Activated CD4-positive, alpha-beta T cell treated with anti-CD3 and anti-CD28 coated beads for 1 hour (primary cell): ENCODE data around the gene FASTK.

Source experiments
- DNase-seq: peaks from one replicate; pipeline ENCODE4 v3.0.0-alpha.2; 2020

FASTK gene

DNA sequence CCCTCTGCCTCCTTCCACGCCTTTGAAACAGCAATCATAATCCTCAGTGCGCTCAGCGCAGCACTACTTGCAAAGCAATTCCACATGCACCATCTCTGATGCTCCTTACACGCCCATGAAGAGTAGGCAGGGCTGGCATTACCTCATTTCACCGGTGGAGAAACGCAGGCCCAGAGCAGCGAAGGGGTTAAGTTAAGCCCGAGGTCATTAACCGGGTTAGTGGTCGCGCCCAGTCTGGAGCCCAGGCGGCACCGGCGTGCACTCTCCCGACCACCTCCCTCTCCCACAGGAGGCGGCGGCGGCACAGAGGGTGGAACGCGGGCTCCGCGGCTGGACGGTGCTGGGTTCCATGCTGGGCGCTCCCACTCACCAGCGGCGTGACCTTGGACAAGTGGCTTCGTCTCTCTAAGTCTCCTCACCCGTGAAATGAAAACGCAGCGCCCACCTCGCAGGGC is 515 bp downstream of the FASTK start:
- DNase-seq = no peak

GRCh38 chr7:151079199-151079910 is 1.3 kb downstream of the FASTK start:
- no peak for DNase-seq

GRCh38 chr7:151078233-151079040 is 2.2 kb downstream of the FASTK start:
- no peak for DNase-seq

- DNase-seq = no peak
Observed at GRCh38 chr7:151077705-151078232, 2.8 kb downstream of the FASTK start.

GRCh38 chr7:151076863-151077704 is 3.5 kb downstream of the FASTK start:
- no peak for DNase-seq

DNA sequence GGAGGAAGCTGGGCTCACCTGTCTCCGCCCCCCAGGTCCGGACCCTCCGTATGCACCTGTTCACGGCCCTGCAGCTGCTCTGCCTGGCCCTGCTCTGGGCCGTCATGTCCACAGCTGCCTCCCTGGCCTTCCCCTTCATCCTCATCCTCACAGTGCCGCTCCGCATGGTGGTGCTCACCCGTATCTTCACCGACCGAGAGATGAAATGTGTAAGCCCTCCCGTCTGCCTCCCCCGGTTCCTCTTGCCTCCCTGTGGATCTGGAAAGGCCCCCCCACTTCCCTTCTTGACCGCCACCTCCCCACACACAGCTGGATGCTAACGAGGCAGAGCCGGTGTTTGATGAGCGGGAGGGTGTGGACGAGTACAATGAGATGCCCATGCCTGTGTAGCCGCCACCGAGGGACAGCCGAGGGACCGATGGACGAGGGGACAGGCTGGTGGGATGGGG is 4.6 kb downstream of the FASTK start:
- no peak for DNase-seq

GRCh38 chr7:151075662-151075971 is 5.0 kb downstream of the FASTK start:
- no peak for DNase-seq

GRCh38 chr7:151074817-151075661 is 5.6 kb downstream of the FASTK start:
- no peak for DNase-seq

DNA sequence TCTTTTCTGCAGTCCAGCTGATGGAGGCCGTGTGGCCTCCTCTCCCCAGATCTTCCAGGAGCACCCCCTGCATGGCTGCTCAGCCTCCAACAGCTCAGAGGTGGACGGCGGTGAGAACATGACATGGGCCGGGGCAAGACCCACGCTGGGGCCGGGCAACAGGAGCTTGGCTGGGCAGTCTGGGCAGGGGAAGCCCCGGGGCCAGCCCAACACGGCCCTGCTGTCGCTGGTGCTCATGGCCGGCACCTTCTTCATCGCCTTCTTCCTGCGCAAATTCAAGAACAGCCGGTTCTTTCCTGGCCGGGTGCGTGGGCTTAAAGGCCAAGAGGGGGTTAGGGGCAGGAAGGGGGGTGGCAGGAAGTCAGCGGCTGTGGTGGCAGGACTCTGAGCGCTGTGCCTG is 6.6 kb downstream of the FASTK start:
- DNase-seq = no peak

- no peak for DNase-seq
Observed at GRCh38 chr7:151071032-151071866, 9.4 kb downstream of the FASTK start.

- no peak for DNase-seq
Observed at GRCh38 chr7:151070574-151070960, 10.0 kb downstream of the FASTK start.

- DNase-seq = no peak
Observed at GRCh38 chr7:151069841-151070573, 10.6 kb downstream of the FASTK start.

- DNase-seq = no peak
Observed at GRCh38 chr7:151068069-151068773, 12.4 kb downstream of the FASTK start.

GRCh38 chr7:151066273-151066974 is 14.2 kb downstream of the FASTK start:
- DNase-seq = no peak

- DNase-seq = no peak
Observed at GRCh38 chr7:151065516-151065915, 15.1 kb downstream of the FASTK start.

DNA sequence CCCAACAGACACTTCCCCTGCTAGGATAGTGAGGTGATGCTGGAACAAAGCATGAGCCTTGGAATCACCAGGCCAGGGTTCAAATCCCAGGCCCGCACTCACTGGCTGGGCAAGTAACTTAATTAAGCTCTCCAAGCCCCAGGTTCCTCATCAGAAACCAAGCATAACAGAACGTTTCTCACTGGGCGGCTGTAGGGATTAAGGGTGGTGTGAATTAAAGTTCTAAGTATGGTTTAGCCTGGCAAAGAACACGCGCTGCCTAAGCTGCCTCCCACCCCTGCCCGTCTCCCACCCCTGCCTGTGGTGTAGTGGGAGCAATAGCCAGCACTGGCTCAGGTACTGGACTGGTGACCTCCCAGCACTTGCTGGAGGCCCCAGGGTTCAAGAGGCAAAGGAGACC is 15.6 kb downstream of the FASTK start:
- no peak for DNase-seq

DNA sequence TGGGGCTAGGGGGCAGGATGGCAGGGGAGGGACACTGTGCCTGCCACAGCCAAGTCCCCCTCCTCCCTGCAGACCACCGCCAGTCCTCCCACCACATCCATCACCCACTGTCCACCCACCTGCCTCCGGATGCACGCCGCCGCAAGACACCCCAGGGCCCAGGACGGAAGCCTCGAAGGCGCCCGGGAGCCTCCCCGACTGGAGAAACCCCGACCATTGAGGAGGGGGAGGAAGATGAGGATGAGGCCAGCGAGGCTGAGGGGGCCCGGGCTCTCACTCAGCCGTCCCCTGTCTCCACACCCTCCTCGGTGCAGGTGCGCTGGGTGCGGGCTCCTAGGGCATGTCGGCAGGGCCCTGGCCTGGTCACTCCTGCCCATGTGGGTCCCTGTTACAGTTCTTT is 16.2 kb downstream of the FASTK start:
- DNase-seq = no peak

GRCh38 chr7:151063212-151063561 is 17.4 kb downstream of the FASTK start:
- no peak for DNase-seq
